A673 (cell line): ENCODE results near the gene PGAP6. TPM values are rescaled to one million over a fixed set of nuclear protein-coding genes. Genes with fewer than 3 reads are reported as not detected.
"Not testable (repeated sequence)": the region's sequence is repeated elsewhere in the genome, so short reads cannot be mapped to it uniquely, and the experiment has no call there.

Experiments
- BruUV-seq: library from RNA; stranded (reverse); fragments of 400-500 nt; replicated peaks from 2 replicates; lab custom pipeline; 2021; lab: Mats Ljungman, UMichigan
- CTCF ChIA-PET: fragments of 300-600 bp; sonication (Branson Sonifier 250); formaldehyde crosslinking; loops from one replicate; lab custom pipeline; 2022; ENCODE audit warnings: antibody characterized with exemption; lab: Charles Lee
- POLR2A ChIA-PET: fragments of 300-600 bp; sonication (Branson Sonifier 250); formaldehyde crosslinking; loops from one replicate; lab custom pipeline; 2022; ENCODE audit warnings: antibody characterized with exemption; ENCODE audit not compliant: low non-redundant PET; lab: Charles Lee
- DNase-seq: peaks from one replicate; pipeline ENCODE4 v3.0.0-alpha.2; 2015; ENCODE audit warnings: low spot score
- H3K27ac ChIP-seq: fragments of 200-600 bp; sonication (generic); 2 replicates; pipeline ENCODE4 v1.5.1; 2016; ENCODE audit warnings: mixed run types, low read depth, mild to moderate bottlenecking, mixed read lengths, antibody characterized with exemption, low read length; ENCODE audit not compliant: poor library complexity, severe bottlenecking
- H3K27me3 ChIP-seq: fragments of 200-600 bp; sonication (generic); replicated peaks from 2 replicates; pipeline ENCODE4 v1.6.1; 2017; ENCODE audit warnings: mixed run types, low read depth, mild to moderate bottlenecking, mixed read lengths, antibody characterized with exemption, low read length; ENCODE audit not compliant: insufficient read depth, poor library complexity
- H3K36me3 ChIP-seq: fragments of 200-600 bp; sonication (generic); 2 replicates; pipeline ENCODE4 v1.6.1; 2016; ENCODE audit warnings: mixed run types, mild to moderate bottlenecking, mixed read lengths, antibody characterized with exemption, low read length; ENCODE audit not compliant: insufficient read depth, poor library complexity, severe bottlenecking
- H3K4me1 ChIP-seq: fragments of 200-600 bp; sonication (generic); 2 replicates; pipeline ENCODE4 v1.6.1; 2017; ENCODE audit warnings: mixed run types, mild to moderate bottlenecking, mixed read lengths, antibody characterized with exemption, low read length; ENCODE audit not compliant: insufficient read depth, poor library complexity, severe bottlenecking
- H3K4me3 ChIP-seq: fragments of 200-600 bp; sonication (generic); 2 replicates; pipeline ENCODE4 v1.5.1; 2016; ENCODE audit warnings: low read depth, mixed run types, mild to moderate bottlenecking, mixed read lengths, low read length; ENCODE audit not compliant: poor library complexity, severe bottlenecking
- H3K9me3 ChIP-seq: fragments of 200-600 bp; sonication (generic); 2 replicates; pipeline ENCODE4 v1.6.1; 2016; ENCODE audit warnings: mixed run types, low read depth, mild to moderate bottlenecking, mixed read lengths, antibody characterized with exemption, low read length; ENCODE audit not compliant: poor library complexity, severe bottlenecking
- CTCF ChIP-seq: fragments of 300-800, 200-600 bp; sonication (generic); conservative IDR thresholded peaks from 2 replicates; pipeline ENCODE4 v1.5.1; 2017; ENCODE audit warnings: low read depth, mild to moderate bottlenecking, antibody characterized with exemption, low read length, moderate library complexity, mixed read lengths
- EZH2 ChIP-seq: fragments of 200-600 bp; sonication (generic); IDR thresholded peaks from 2 replicates; pipeline ENCODE4 v1.6.1; 2017; ENCODE audit warnings: borderline replicate concordance, low read depth, mild to moderate bottlenecking, mixed read lengths, antibody characterized with exemption, low read length; ENCODE audit not compliant: poor library complexity, severe bottlenecking
- intact Hi-C: fragments of 100-400 bp; cut with micrococcal nuclease; formaldehyde crosslinking; loops from one replicate; pipeline ENCODE4 v1.10.0; 2022; ENCODE audit not compliant: unreplicated experiment
- total RNA-seq: library from RNA; stranded (reverse); gene quantifications from 2 replicates; pipeline ENCODE4 v1.2.3, GENCODE V29; 2021

PGAP6 gene
- total RNA-seq, 1 experiment from 2014 or later: 38.7 TPM

- TF ChIP-seq EZH2 (no peak), CTCF (no peak)
- no TSS peak for BruUV-seq
- Histone ChIP-seq H3K27me3 (no peaks in the 10 kb centered on the region), H3K27ac (no peak overlapping the region), H3K36me3 (peaks cover 29% of the 10 kb centered on the region), H3K9me3 (no peaks in the 10 kb centered on the region), H3K4me3 (no peak overlapping the region), H3K4me1 (no peaks in the 10 kb centered on the region)
- intact Hi-C loops: no loop called here
- ChIA-PET POLR2A (no interaction called here), CTCF (no interaction called here)
- no peak for DNase-seq
Observed at GRCh38 chr16:345772-346171, 36.0 kb downstream of the PGAP6 start.

GRCh38 chr16:342455-343213, 39.1 kb downstream of the PGAP6 start:
- TF ChIP-seq EZH2: no peak
- TF ChIP-seq CTCF: no peak
- DNase-seq: no peak
- Histone ChIP-seq H3K36me3 (peaks cover 24% of the 10 kb centered on the region), H3K27ac (no peak overlapping the region), H3K27me3 (no peaks in the 10 kb centered on the region), H3K9me3 (no peaks in the 10 kb centered on the region), H3K4me1 (no peaks in the 10 kb centered on the region), H3K4me3 (no peak overlapping the region)
- no TSS peak for BruUV-seq
- POLR2A ChIA-PET: interaction anchor here (0.5 kb wide), 1 partner anchor 1618 kb away, joined by 3 read pairs; no protein-coding TSS in a partner anchor
- CTCF ChIA-PET: interaction anchor here (1.0 kb wide), 1 partner anchor 11 kb away, joined by 11 read pairs; no protein-coding TSS in a partner anchor
- intact Hi-C loops: no loop called here

GRCh38 chr16:341974-342336, 39.8 kb downstream of the PGAP6 start:
- peaks cover 24% of the 10 kb centered on the region for H3K36me3 ChIP-seq
- H3K27me3 ChIP-seq, H3K4me1 ChIP-seq, H3K9me3 ChIP-seq, H3K4me3 ChIP-seq, DNase-seq, BruUV-seq, H3K27ac ChIP-seq, intact Hi-C loops: not testable (repeated sequence)
- POLR2A ChIA-PET: interaction anchor here (0.5 kb wide), 1 partner anchor 1619 kb away, joined by 3 read pairs; no protein-coding TSS in a partner anchor
- CTCF ChIA-PET: interaction anchor here (1.0 kb wide), 1 partner anchor 11 kb away, joined by 11 read pairs; no protein-coding TSS in a partner anchor

- BruUV-seq, H3K9me3 ChIP-seq, H3K4me3 ChIP-seq, H3K27me3 ChIP-seq, DNase-seq, H3K27ac ChIP-seq, H3K4me1 ChIP-seq, intact Hi-C loops, POLR2A ChIA-PET: not testable (repeated sequence)
- H3K36me3 ChIP-seq: peaks cover 20% of the 10 kb centered on the region
- CTCF ChIA-PET: interaction anchor here (1.0 kb wide), 1 partner anchor 12 kb away, joined by 11 read pairs; no protein-coding TSS in a partner anchor
Observed at GRCh38 chr16:341095-341973, 40.4 kb downstream of the PGAP6 start.
